ENCODE results near the gene UPF3A.
A peak's percentile ranks its signal among the peaks of the same experiment; 100 is the strongest.
"Not testable (repeated sequence)": the region's sequence is repeated elsewhere in the genome, so short reads cannot be mapped to it uniquely, and the experiment has no call there.

Gene UPF3A

GRCh38 chr13:114304346-114305034, 23.1 kb downstream of the UPF3A start:
- no peak for DNase-seq (ENCODE audit: low read depth)

DNA sequence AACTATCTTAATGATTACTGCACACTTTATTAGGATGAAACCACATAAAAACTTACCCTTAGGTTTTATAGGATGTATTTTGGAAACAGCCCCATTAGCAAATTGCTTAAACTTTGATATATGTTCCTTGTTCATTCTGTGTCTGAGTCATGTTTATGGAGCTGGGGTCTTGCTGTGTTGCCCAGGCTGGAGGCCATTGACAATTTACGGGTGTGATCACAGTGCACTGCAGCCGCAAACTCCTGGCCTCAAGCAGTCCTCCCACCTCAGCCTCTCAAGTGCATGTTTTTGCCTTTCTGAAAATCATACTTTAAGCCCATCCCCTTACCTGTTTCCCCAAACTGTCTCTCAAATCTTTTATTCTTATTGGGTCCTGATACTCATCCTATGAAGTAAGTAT, 27.7 kb downstream of the UPF3A start:
- DNase-seq (ENCODE audit: low read depth): no peak

GRCh38 chr13:114309806-114310410, 28.5 kb downstream of the UPF3A start:
- DNase-seq (ENCODE audit: low read depth): no peak

- peak; percentile 65 for DNase-seq (ENCODE audit: low read depth)
Measured at GRCh38 chr13:114310956-114311355, 29.6 kb downstream of the UPF3A start.

DNA sequence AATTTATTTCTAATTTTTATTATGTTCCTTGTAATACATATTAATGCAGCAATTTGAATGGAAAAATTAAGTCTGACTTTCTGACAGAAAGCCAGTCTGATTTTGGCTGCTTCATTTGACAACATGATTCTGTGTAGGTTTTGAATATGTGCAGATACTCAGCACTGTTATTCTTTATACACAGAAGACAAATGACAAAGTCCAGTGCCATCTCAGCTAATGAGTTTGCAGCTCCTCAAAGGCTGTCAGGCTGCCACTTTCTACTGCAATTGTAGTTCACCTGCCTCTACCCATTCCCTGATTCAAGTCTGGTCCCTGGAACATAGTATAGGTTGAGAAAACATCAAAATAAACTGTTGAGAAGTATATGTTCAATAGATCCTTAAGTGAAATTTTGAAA, 30.0 kb downstream of the UPF3A start:
- DNase-seq (ENCODE audit: low read depth): no peak

- no peak for DNase-seq (ENCODE audit: low read depth)
Measured at GRCh38 chr13:114311908-114312307, 30.5 kb downstream of the UPF3A start.

DNA sequence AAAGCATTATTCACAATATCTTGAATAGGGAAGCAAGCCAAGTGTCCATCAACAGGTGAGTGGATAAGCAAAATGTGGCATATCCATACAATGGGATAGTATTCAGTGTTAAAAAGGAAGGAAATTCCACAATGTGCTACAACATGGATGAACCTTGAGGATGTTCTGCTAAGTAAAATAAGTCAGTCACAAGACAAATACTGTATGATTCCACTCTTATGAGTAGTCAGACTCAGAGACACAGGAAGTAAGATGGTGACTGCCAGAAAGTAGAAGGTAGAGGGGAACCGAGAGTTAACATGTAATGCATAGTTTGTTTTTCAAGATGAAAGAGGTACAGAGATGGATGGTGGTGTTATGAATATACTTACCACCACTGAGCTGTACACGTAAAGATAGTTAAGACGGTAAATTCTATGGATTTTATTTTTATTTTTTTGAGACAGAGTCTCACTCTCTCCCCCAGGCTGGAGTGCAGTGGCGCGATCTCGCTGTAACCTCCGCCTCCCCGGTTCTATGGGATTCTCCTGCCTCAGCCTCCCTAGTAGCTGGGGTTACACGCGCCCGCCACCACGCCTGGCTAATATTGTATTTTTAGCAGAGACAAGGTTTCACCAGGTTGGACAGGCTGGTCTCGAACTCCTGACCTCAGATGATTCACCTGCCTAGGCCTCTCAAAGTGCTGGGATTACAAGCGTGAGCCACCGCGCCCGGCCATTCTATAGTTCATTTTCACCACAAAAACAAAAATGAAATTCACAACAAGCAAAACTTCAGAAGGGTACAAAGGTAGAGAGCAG, 31.9 kb downstream of the UPF3A start:
- peak; percentile 45 for DNase-seq (ENCODE audit: low read depth)

DNA sequence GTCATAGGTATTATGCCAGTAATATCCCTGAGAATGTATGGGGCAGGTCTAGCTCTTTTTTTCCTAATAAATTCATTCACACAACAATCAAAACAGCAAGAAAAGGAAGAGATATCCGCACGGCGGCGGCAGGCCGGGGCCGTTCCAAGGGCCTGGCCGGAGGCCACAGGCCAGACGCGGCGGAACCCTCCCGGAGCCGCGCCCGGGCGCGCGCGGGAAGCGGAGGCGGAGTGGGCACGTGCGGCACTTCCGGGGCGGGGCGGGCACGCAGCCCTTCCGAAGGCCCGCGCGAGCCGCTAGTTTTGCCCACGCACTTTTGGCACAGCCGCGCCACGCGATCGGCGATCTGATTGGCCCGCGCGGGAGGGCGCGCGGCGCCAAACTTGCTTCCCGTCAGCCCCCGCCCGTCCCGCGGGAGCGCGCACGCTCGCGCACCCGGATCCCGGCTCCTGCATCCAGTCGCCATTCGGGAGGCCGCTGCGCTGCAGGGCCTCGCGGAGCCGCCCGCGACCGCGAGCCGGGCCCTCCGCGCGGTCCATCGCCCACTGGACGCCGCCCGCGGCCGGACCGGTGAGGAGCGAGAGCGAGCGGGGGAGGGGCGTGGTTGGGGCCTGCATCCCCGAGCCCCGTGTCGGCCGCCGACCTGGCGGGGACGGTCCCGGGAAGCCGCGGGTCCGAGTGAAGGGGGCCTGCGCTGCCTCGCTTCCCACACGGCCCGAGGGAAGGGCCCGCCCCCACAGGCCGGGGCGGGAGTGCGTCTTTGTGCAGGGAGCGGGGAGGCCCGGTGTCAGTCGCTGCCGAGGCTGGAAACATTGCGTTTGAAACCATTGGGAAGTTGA, 32.9 kb downstream of the UPF3A start, which contains the start of gene CHAMP1:
CHAMP1 (plus strand) TSS at position 430 of the 839 bp plus-strand sequence. CDS start 9,340 bp downstream, outside the sequence.
- DNase-seq (ENCODE audit: low read depth): peak; percentile 97

GRCh38 chr13:114315074-114315785, 33.8 kb downstream of the UPF3A start:
- DNase-seq (ENCODE audit: low read depth): no peak

GRCh38 chr13:114318624-114319023, 37.2 kb downstream of the UPF3A start:
- DNase-seq (ENCODE audit: low read depth): no peak

- peak; percentile 79 for DNase-seq (ENCODE audit: low read depth)
Measured at GRCh38 chr13:114319441-114319913, 38.1 kb downstream of the UPF3A start.

DNA sequence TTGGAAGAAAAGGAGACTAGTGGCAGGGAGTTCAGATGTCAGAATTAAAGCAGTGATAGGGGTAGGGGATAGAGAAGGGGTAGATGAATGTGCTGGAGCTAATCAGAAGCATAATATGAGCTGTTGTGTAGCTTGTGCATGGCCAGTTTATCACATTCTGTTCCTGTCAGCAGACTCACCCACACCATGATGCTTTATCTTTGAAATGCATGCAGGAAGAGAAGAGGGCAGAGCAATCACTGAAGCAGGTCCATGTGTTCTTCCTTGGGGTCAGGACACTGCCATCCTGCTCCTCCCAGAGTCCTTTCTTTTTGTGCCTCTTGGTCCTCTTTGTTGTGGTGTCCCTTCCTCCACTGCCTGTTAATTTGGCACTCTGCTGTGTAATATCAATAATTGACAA, 38.7 kb downstream of the UPF3A start:
- peak; percentile 11 for DNase-seq (ENCODE audit: low read depth)

DNA sequence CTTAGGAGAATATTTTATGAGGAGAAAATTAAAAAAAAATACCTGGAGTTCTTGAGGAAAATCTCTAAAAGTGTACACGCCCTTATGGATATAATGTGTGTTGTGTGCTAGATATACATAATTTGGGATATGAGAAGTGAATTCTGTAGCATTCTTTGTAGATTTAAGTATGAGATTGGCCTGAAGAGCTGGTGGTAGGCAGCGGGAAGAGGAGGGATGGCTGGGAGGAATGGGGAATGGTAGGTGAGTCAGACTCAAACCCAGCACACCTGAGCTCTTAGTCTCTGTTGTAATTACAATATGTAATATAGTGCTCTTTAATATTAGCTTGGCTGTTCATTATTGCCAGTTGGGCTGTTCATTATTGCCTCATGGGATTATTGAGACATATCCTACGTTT, 39.9 kb downstream of the UPF3A start:
- no peak for DNase-seq (ENCODE audit: low read depth)

DNA sequence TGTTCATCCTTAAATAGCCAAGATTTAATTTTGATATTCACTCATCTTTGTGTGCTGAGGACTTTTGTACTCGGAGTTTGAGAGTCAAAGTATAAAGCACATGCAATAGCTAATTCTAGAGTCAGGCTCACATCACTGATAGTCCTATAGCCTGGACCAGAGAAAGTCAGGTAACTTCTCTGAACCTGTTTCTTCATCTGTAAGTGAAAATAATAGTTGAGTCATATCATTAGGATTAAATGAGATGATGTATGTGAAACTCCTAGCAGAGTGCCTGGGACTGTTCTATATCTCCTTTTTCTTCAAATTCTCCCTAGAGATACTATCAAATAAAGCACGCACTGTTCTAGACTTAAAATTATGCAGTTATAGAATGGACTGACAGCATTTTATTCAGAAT, 41.9 kb downstream of the UPF3A start:
- no peak for DNase-seq (ENCODE audit: low read depth)

GRCh38 chr13:114324334-114324733, 42.9 kb downstream of the UPF3A start:
- no peak for DNase-seq (ENCODE audit: low read depth)

GRCh38 chr13:114325729-114326128, 44.3 kb downstream of the UPF3A start:
- DNase-seq (ENCODE audit: low read depth): no peak

- DNase-seq (ENCODE audit: low read depth): no peak
Measured at GRCh38 chr13:114328034-114328433, 46.6 kb downstream of the UPF3A start.

DNA sequence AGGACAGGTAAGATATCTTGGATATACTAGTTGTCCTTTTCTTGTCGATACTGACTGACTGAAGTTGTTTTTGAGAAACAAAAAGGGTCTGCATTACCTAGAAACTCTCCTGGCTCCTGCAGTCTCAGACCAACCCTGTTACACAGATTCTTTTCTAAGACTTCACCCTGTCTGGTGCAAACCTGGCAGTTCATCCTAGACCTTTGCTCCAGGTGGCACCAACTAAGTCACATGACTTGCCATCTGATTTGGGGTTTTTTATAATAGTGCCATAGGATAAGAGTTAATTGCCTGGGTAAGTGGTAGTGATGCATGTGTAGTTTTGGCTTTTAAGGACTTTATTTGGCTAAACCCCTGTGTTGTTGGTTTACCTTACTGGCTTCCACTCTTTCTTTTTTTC, 47.2 kb downstream of the UPF3A start:
- DNase-seq (ENCODE audit: low read depth): no peak

DNA sequence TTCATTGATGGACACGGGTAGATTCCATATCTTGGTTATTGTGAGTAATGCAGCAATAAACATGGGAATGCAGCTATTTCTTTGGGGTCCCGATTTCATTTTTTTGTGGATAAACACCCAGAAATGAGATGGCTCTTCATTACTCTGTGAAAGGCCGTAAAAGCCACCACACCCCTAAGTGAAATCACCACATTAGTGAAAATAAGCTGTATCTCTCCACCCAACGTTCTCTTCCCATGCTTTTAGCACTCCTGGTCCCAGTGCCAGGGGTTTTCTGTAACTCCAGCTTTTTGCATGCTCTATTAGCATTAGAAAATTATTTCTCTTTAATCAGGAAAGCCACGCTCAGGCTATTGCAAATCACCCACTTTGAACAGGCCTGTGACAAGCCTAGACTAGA, 48.7 kb downstream of the UPF3A start:
- no peak for DNase-seq (ENCODE audit: low read depth)

- not testable (repeated sequence) for DNase-seq (ENCODE audit: low read depth)
Measured at GRCh38 chr13:114333881-114334280, 52.5 kb downstream of the UPF3A start.

All from iris pigment epithelial cell (primary cell).